Measurements from ENCODE around the gene NDRG3. TPM values are rescaled to one million over a fixed set of nuclear protein-coding genes. Genes with fewer than 3 reads are reported as not detected.

Gene NDRG3
- 10 to 100 TPM; 24.8 to 27.5 TPM for total RNA-seq

DNA sequence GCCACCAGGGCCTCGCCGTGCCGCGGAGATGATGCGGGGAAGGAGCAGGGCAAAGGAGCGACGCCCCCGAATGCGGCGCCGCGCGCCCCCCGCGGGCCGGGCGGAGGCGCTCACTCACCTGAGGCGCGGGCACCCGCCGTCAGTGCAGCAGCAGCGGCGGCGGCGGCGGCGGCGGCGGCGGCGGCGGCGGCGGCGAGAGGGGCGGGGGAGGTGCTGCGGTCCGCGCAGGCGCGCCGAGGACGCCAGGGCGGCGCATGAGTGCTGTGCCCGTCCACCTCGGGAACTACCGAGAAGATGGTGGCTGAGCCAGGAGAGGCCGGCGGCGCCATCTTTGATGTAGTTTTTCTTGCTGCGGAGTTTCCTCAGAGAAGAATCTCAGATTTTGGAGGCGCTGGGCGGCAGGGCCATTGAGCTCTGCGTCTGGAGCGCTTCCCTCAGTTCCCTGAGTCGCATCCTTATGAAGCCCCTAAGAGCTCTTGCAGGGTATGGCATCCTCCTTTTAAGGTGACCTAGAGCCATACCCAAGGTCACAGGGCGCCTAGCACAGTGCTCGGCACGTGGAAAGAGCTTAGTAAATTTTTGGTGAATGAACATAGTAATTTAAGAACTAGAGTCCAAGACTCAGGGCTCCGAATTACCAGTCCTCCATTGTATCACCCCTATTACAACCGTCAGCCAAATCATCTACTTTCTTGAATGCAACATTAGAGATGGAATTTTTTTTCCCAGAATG is at the start of gene NDRG3:
Gene NDRG3, minus strand, starts transcription at position 164 of the 733 bp plus-strand sequence. CDS start 24,355 bp downstream, outside the sequence.
- peak; percentile 99 for ATAC-seq
- H3K27ac Mint-ChIP-seq: peak within 1 kb of the TSS; percentile 87
- peaks cover 4% of the 10 kb centered on the region for H3K36me3 Mint-ChIP-seq (ENCODE audit: low read depth)
- peak within 1 kb of the TSS; percentile 81 for H3K4me3 Mint-ChIP-seq
- POLR2A ChIA-PET: interaction anchor here (0.6 to 0.7 kb wide), 3 partner anchors 154 to 178 kb away, joined by 3 to 5 read pairs (median 3); no protein-coding TSS in a partner anchor
- CTCF ChIA-PET: interaction anchor here (0.6 to 2.7 kb wide), 8 partner anchors 9 to 989 kb away, joined by 3 to 14 read pairs (median 4); no protein-coding TSS in a partner anchor
- intact Hi-C loops (cut with DNase I, micrococcal nuclease): loop anchor here (1.0 to 10.0 kb wide), 11 partner anchors 27 to 791 kb away; partner anchors contain the start of genes DSN1 (in 1 of the 2), MANBAL (in 1 of the 2), RAB5IF (in 1 of the 2) and SCAND1 (in 1 of the 2)
- H3K27me3 Mint-ChIP-seq: no peaks in the 10 kb centered on the region
- no peaks in the 10 kb centered on the region for H3K9me3 Mint-ChIP-seq (ENCODE audit: low read depth)
- peak; percentile 96 for DNase-seq
- H3K4me1 Mint-ChIP-seq: peaks cover 20% of the 10 kb centered on the region

DNA sequence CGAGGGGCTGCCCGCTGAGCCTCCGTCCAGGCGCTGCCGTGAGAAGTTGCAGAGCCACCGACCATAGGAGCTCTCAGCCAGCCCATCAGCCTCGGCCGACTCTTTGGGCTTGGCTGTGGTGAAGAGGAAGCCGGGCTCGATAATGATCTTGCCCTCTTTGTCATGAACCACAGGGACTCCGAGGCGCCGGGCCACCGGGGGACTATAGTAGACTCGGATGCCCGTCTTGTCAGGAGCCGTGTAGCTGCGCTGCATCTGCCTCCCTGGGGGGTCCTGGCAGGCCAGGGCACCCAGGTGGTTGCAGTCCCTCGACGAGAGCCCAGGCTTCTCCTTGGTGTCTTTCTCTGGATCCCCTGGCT is 48.2 kb upstream of the NDRG3 start:
- no peak for DNase-seq
- Mint-ChIP-seq H3K36me3 (ENCODE audit: low read depth) (no peaks in the 10 kb centered on the region), H3K4me1 (no peaks in the 10 kb centered on the region), H3K9me3 (ENCODE audit: low read depth) (no peaks in the 10 kb centered on the region), H3K4me3 (no peak overlapping the region), H3K27ac (no peak overlapping the region), H3K27me3 (no peaks in the 10 kb centered on the region)
- intact Hi-C loops (cut with DNase I, micrococcal nuclease): no loop called here
- ChIA-PET POLR2A (no interaction called here), CTCF (interaction anchor here (0.6 to 2.6 kb wide), 3 partner anchors 15 to 199 kb away, joined by 3 to 7 read pairs (median 4); no protein-coding TSS in a partner anchor)
- ATAC-seq: no peak

DNA sequence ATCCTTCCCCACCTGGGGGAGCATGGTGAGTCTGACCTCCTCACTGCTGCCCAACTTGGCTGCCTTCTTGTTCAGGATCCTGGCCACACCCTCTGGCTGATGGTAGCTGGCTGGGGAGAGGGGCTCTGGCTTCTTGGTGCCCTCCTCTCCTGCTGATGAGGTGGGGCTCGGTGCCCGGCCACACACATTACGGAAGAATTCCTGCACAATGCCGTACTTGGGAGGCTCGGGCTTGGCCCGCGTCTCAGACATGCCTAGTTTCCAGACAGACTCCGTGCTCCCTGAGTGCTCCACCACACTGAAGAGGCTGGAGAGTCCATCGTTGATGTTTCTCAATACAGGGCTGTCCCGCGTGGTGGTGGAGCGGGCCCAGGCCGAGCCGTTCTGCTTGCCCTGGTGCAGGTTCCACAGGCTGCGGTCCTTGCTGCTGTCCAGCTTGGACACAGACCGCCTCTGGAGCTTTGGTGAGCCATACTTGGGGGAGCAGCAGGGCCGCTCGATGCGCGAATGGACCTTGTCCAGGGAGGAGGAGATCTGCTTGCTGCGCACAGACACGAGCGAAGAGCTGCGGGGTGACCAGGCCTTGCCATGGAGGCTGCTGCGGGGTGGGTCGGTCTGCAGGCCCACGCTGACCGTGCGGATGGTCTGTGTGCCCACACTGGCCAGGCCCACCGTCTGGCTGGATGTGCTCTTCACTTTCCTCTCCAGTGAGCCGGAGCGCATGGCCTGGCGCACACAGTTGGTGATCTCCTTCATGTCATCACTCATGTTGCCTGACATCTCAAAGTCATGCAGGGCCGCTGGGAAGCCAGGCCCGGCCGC is 47.6 kb upstream of the NDRG3 start:
- ChIA-PET CTCF (interaction anchor here (0.6 to 2.6 kb wide), 4 partner anchors 16 to 93 kb away, joined by 3 to 7 read pairs (median 4); no protein-coding TSS in a partner anchor), POLR2A (no interaction called here)
- H3K4me3 Mint-ChIP-seq: no peak overlapping the region
- no peaks in the 10 kb centered on the region for H3K4me1 Mint-ChIP-seq
- H3K9me3 Mint-ChIP-seq (ENCODE audit: low read depth): no peaks in the 10 kb centered on the region
- no peak overlapping the region for H3K27ac Mint-ChIP-seq
- no peaks in the 10 kb centered on the region for H3K27me3 Mint-ChIP-seq
- no peaks in the 10 kb centered on the region for H3K36me3 Mint-ChIP-seq (ENCODE audit: low read depth)
- intact Hi-C loops (cut with DNase I, micrococcal nuclease): no loop called here
- ATAC-seq: no peak
- DNase-seq: no peak

DNA sequence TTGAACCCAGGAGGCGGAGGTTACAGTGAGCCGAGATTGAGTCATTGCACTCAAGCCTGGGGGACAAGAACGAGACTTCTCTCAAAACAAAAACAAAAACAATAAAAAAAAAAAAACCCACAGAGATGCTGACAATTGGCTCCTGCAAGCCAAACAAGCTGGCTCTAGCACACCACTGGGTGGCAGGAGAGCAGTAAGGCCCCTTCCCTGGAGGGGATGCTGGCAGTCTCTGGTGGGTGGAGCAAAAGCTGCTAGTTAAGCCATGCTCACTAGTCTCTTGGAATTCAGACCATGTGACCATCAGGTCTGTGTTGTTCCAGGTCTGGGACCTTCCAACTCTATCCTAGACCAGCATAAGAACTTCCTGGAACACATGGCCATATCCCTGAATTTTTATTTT is 46.5 kb upstream of the NDRG3 start:
- ATAC-seq: no peak
- H3K27me3 Mint-ChIP-seq: no peaks in the 10 kb centered on the region
- H3K9me3 Mint-ChIP-seq (ENCODE audit: low read depth): no peaks in the 10 kb centered on the region
- H3K36me3 Mint-ChIP-seq (ENCODE audit: low read depth): no peaks in the 10 kb centered on the region
- no peak overlapping the region for H3K27ac Mint-ChIP-seq
- DNase-seq: peak; percentile 35
- H3K4me3 Mint-ChIP-seq: no peak overlapping the region
- ChIA-PET CTCF (interaction anchor here (0.6 to 2.6 kb wide), 3 partner anchors 17 to 943 kb away, joined by 3 to 7 read pairs (median 5); no protein-coding TSS in a partner anchor), POLR2A (no interaction called here)
- no peaks in the 10 kb centered on the region for H3K4me1 Mint-ChIP-seq
- intact Hi-C loops (cut with DNase I, micrococcal nuclease): no loop called here

DNA sequence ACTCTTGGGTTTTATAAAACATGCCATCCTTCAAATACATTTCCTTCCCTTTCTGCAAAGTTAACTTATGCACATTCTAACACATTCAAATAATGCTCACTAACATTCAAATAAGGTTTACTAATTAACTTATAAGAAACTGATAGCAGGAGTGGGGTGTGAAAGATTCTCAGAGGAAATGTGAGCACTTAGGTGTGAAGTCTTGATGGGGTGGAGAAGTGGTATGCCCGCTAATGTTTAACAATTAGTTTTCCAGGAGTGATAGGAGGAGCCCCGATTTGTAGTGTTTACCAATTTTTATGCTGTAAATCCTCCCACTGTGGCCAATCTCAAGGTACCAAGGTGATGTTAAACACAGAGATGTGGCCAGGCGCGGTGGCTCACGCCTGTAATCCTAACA is 46.0 kb upstream of the NDRG3 start:
- ChIA-PET CTCF (interaction anchor here (0.6 to 2.6 kb wide), 3 partner anchors 17 to 942 kb away, joined by 3 to 7 read pairs (median 4); no protein-coding TSS in a partner anchor), POLR2A (no interaction called here)
- H3K4me3 Mint-ChIP-seq: no peak overlapping the region
- DNase-seq (no peak), ATAC-seq (no peak)
- no peaks in the 10 kb centered on the region for H3K9me3 Mint-ChIP-seq (ENCODE audit: low read depth)
- H3K27me3 Mint-ChIP-seq: no peaks in the 10 kb centered on the region
- intact Hi-C loops (cut with DNase I, micrococcal nuclease): no loop called here
- no peak overlapping the region for H3K27ac Mint-ChIP-seq
- no peaks in the 10 kb centered on the region for H3K4me1 Mint-ChIP-seq
- no peaks in the 10 kb centered on the region for H3K36me3 Mint-ChIP-seq (ENCODE audit: low read depth)

DNA sequence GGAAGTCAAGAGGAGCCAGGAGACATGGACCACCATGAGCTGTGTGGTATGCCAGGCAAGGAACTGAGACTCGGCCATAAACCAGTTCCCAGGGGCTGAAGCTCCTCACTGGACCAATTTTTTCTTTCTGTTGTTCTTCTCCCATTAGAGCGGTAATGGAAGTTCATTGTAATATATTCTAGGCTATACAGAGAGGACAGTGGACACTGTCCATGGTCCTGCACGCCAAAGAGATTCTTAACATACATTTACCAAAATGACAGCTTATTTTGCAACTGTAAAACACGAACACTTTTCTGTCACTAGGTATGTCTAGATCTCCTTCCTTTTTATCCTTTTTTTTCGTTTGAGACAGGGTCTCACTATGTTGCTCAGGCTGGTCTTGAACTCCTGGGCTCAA is 40.8 kb upstream of the NDRG3 start:
- CTCF ChIA-PET: interaction anchor here (1.1 kb wide), 1 partner anchor 12 kb away, joined by 4 read pairs; no protein-coding TSS in a partner anchor
- H3K9me3 Mint-ChIP-seq (ENCODE audit: low read depth): no peaks in the 10 kb centered on the region
- no peak overlapping the region for H3K4me3 Mint-ChIP-seq
- no peak overlapping the region for H3K27ac Mint-ChIP-seq
- H3K4me1 Mint-ChIP-seq: no peaks in the 10 kb centered on the region
- intact Hi-C loops (cut with DNase I, micrococcal nuclease): no loop called here
- POLR2A ChIA-PET: no interaction called here
- DNase-seq (no peak), ATAC-seq (no peak)
- no peaks in the 10 kb centered on the region for H3K36me3 Mint-ChIP-seq (ENCODE audit: low read depth)
- no peaks in the 10 kb centered on the region for H3K27me3 Mint-ChIP-seq

DNA sequence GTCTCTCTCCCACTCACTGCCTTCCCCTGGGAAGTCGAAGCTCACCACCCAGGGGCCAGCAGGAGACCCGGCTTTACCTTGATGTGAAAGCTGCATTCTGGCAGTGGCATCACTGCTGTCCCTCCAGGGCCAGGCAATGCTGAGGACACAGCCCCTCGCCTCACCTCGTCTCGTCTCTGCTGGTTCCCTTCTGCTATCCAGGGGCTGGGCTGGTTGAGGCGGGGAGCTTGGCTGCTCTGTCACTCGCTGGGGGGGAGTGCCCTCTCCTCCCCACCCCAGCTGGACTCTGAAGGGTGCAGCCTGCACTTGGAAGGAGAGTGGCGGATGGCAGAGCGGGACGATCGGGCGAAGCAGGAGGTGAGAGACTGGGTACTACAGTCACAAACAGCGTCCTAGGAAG is 40.4 kb upstream of the NDRG3 start:
- no peak overlapping the region for H3K27ac Mint-ChIP-seq
- no peaks in the 10 kb centered on the region for H3K36me3 Mint-ChIP-seq (ENCODE audit: low read depth)
- ChIA-PET CTCF (interaction anchor here (1.1 kb wide), 1 partner anchor 12 kb away, joined by 4 read pairs; no protein-coding TSS in a partner anchor), POLR2A (no interaction called here)
- no peaks in the 10 kb centered on the region for H3K4me1 Mint-ChIP-seq
- intact Hi-C loops (cut with DNase I, micrococcal nuclease): no loop called here
- DNase-seq (no peak), ATAC-seq (no peak)
- no peaks in the 10 kb centered on the region for H3K27me3 Mint-ChIP-seq
- H3K9me3 Mint-ChIP-seq (ENCODE audit: low read depth): no peaks in the 10 kb centered on the region
- H3K4me3 Mint-ChIP-seq: no peak overlapping the region

DNA sequence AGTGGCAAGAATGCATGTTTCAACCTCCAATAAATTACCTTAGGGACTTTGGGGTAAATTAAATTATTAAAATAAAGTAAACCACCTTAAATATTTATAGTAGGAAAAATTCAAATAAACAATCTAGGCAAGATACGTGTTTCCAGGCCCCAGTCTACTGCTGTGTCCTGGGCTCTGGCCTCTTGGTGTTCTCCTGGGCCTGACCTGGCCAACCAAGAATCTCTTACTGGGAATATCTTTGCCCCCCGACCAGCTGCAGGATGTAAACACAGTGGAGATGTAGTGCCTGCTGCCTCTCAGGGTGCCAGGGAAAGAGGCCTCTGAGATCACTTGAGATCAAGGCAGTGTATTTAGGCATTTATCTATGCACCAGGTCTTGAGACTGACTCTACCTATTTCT is 39.4 kb upstream of the NDRG3 start:
- no peak overlapping the region for H3K4me3 Mint-ChIP-seq
- H3K27me3 Mint-ChIP-seq: no peaks in the 10 kb centered on the region
- intact Hi-C loops (cut with DNase I, micrococcal nuclease): no loop called here
- H3K27ac Mint-ChIP-seq: no peak overlapping the region
- H3K4me1 Mint-ChIP-seq: no peaks in the 10 kb centered on the region
- DNase-seq: no peak
- H3K9me3 Mint-ChIP-seq (ENCODE audit: low read depth): no peaks in the 10 kb centered on the region
- ATAC-seq: no peak
- POLR2A ChIA-PET: no interaction called here
- no peaks in the 10 kb centered on the region for H3K36me3 Mint-ChIP-seq (ENCODE audit: low read depth)
- CTCF ChIA-PET: interaction anchor here (0.9 kb wide), 1 partner anchor 12 kb away, joined by 3 read pairs; the partner anchor contains the start of gene DSN1

DNA sequence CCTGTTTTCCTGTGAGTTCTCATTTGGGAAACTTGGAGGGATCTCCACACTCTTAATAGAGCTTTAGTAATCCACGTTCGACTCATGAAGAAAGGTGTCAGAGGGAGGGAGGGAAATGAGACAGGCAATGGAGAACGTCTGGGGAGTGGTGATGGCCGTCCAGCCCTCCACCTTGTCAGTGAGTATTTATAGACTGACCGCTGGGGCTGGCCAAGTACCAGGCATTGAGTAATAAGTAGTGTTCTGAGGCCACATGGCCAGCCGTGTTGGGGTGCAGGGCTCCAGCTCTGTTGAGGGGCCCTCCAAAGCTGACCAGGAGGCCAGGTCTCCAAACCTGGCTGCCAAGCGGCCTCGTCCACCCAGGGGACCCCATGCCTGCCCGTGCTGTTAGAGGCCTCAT is 39.0 kb upstream of the NDRG3 start:
- no peaks in the 10 kb centered on the region for H3K27me3 Mint-ChIP-seq
- no peak overlapping the region for H3K4me3 Mint-ChIP-seq
- ChIA-PET POLR2A (no interaction called here), CTCF (interaction anchor here (0.9 kb wide), 1 partner anchor 11 kb away, joined by 3 read pairs; the partner anchor contains the start of gene DSN1)
- intact Hi-C loops (cut with DNase I, micrococcal nuclease): no loop called here
- H3K27ac Mint-ChIP-seq: no peak overlapping the region
- ATAC-seq: no peak
- H3K36me3 Mint-ChIP-seq (ENCODE audit: low read depth): no peaks in the 10 kb centered on the region
- DNase-seq: no peak
- no peaks in the 10 kb centered on the region for H3K9me3 Mint-ChIP-seq (ENCODE audit: low read depth)
- no peaks in the 10 kb centered on the region for H3K4me1 Mint-ChIP-seq

DNA sequence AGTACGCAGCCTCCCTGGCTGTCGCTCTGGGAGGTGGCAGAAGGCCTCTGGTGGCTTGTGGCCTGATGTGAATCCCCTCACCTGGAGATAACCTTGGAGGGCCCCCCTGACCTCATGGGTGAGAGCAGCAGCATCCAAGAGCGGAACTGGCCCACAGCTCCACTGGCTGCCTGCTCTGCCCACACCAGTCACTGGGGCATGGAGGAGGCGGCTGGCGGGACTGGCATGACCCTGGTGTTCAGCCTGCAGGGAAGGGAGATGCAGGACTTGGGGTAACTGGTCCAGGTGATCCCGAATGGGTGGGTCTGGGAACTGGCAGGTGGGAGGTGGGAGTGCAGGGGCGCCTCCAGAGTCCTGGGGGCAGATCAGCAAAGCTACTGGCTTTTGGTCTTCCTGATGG is 38.2 kb upstream of the NDRG3 start:
- Mint-ChIP-seq H3K9me3 (ENCODE audit: low read depth) (no peaks in the 10 kb centered on the region), H3K4me1 (no peaks in the 10 kb centered on the region), H3K4me3 (no peak overlapping the region), H3K27me3 (no peaks in the 10 kb centered on the region), H3K27ac (no peak overlapping the region), H3K36me3 (ENCODE audit: low read depth) (no peaks in the 10 kb centered on the region)
- ChIA-PET CTCF (interaction anchor here (0.9 kb wide), 1 partner anchor 10 kb away, joined by 3 read pairs; the partner anchor contains the start of gene DSN1), POLR2A (no interaction called here)
- intact Hi-C loops (cut with DNase I, micrococcal nuclease): no loop called here
- ATAC-seq (no peak), DNase-seq (no peak)

DNA sequence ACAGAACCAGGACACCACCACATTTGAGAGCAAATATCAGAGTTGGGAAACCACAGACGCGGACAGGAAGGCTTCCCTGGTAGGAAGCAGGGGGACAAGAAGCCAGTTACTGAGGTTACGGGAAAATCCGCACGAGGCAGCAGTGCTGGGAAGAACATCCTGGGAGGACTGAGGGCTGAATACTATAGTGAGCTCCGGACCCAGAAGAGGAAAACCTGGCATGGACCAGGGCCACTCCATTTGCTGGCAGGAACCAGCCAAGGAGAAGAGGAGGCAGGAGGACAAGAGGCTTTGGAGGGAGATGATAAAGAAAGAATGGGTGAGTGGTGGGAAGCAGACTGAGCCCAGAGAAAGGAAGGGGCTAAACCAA is 33.8 kb upstream of the NDRG3 start:
- intact Hi-C loops (cut with DNase I, micrococcal nuclease): loop anchor here in 1 of 2 experiments (10.0 kb wide), 2 partner anchors 825 to 1005 kb away; partner anchors contain the start of genes PHF20 and SCAND1
- H3K27ac Mint-ChIP-seq: no peak overlapping the region

More for the DNA sequence above, 33.8 kb upstream of the NDRG3 start:
- no peaks in the 10 kb centered on the region for H3K36me3 Mint-ChIP-seq (ENCODE audit: low read depth)
- no peak for ATAC-seq
- H3K4me3 Mint-ChIP-seq: no peak overlapping the region
- DNase-seq: no peak
- no peaks in the 10 kb centered on the region for H3K4me1 Mint-ChIP-seq
- H3K9me3 Mint-ChIP-seq (ENCODE audit: low read depth): no peaks in the 10 kb centered on the region
- H3K27me3 Mint-ChIP-seq: no peaks in the 10 kb centered on the region
- ChIA-PET CTCF (interaction anchor here (0.6 to 1.3 kb wide), 2 partner anchors 9 to 36 kb away, joined by 3 to 4 read pairs; no protein-coding TSS in a partner anchor), POLR2A (no interaction called here)
